AG09309 (cell line): ENCODE measurements around the gene HOXA6.

Experiments used
- DNase-seq: peaks from one replicate; pipeline ENCODE4 v3.0.0-alpha.2; 2010; ENCODE audit warnings: low read depth
- H3K4me3 ChIP-seq: 2 replicates; pipeline ENCODE4 v1.5.1; 2011; ENCODE audit warnings: mild to moderate bottlenecking, low read depth, low read length, moderate library complexity; ENCODE audit not compliant: control insufficient read depth
- CTCF ChIP-seq: IDR thresholded peaks from 2 replicates; pipeline ENCODE4 v1.5.1; 2011; ENCODE audit warnings: mild to moderate bottlenecking, low read depth, low read length, inconsistent platforms; ENCODE audit not compliant: insufficient read depth, control insufficient read depth; ENCODE audit errors: missing control alignments

HOXA6 gene

GRCh38 chr7:27159266-27160144 lies 11.9 kb upstream of the HOXA6 start:
- TF ChIP-seq CTCF, result no peak
- H3K4me3 ChIP-seq, result no peak overlapping the region
- no peak for DNase-seq

GRCh38 chr7:27158436-27159265 lies 11.1 kb upstream of the HOXA6 start:
- no peak for DNase-seq
- H3K4me3 ChIP-seq, result no peak overlapping the region
- TF ChIP-seq CTCF, result no peak

DNA sequence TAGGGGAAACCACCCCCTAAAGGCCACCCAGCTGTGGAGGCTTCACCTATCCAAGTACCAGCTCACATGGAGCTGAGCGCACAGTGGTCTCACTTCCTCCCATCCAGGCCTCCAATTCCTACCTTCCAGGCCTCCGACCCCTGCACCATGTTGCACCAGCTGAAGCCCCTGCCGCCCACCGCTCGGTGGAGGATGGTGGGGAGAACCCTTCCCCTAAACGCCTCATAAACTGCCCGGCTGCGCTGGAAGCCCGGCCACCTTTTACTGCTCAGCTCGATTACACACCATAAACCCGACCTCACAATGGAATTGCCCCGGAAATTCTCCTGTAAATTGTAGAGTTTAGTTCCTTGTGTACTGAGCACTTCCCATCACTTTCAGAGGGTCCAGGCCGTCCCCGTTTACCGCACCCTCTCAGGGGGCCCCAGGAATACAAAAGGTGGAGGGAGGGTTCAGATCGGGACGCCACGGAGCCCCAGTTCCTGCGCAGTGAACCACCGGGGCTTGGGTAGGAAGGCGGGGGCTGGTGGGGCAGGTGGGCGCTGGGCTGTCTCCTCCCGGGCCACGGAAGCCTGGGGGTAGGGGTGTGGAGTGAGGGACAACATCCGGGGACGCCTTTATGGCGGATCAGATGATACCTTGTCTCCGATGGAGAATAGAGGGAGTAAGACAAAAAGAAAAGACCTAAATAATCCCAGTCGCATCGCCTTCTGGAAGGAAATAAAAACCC lies 10.3 kb upstream of the HOXA6 start:
- DNase-seq, result no peak
- TF ChIP-seq CTCF, result no peak
- no peak overlapping the region for H3K4me3 ChIP-seq

DNA sequence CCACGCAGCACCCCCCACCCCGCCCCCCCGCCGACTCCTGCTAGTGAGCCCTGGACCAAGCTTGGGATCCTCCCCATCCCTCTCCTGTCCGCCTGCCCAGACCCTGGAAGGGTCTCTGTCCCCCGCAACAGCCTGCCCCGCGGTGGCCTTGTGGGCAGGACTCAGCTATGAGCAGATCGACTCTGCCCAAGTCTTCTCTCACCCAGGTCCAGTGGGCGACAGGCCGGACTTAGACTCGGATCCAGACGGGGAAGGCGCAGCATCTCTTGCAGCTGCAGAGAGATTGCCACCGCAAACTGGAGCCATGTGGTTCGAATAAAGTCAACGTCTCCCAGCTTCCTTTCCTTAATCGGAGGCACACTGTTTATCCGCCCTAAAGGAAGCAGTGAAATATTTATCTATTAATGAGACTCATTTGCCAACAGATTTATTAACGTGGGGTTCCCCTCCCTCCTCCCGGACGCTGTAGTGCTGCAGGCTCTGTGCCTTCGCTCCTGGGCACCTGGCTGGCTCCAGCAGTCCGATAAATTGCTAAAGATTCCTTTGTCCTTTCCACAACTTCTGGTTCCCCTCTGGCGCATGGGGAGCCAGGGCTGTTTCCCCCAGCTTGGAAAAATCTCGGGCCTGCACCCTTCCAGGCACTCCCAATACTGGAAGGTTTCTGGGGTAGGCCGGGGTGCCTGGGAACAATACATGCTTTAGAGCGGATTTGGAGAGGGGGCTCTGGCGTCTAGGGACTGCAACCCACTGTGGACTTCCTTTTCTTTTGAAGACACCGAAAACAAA lies 9.5 kb upstream of the HOXA6 start:
- peak overlapping the region; percentile 73 for H3K4me3 ChIP-seq
- TF ChIP-seq CTCF, result no peak
- no peak for DNase-seq

GRCh38 chr7:27156508-27156898 lies 8.9 kb upstream of the HOXA6 start, which contains the start of gene HOXA7:
Gene HOXA7 (minus strand): TSS chr7:27156675. CDS start chr7:27156545, 130 bp downstream.
- no peak for DNase-seq
- H3K4me3 ChIP-seq, result peak within 1 kb of the TSS; percentile 73
- TF ChIP-seq CTCF, result no peak
